Suprapubic skin (tissue), 4 donors: Measurements from ENCODE around the gene TOR1AIP2. TPM values are rescaled to one million over a fixed set of nuclear protein-coding genes. Genes with fewer than 3 reads are reported as not detected.

Source experiments
- DNase-seq, 2 donors: peaks; one replicate each; pipeline ENCODE4 v3.0.0-alpha.2; 2019; ENCODE audit warnings: low spot score in 2 of 2
- H3K27ac ChIP-seq: fragments of 200-600 bp; sonication (generic); one replicate; pipeline ENCODE4 v1.5.1; 2019
- H3K27me3 ChIP-seq: fragments of 200-600 bp; sonication (generic); one replicate; pipeline ENCODE4 v1.5.1; 2019
- H3K36me3 ChIP-seq: fragments of 200-600 bp; sonication (generic); one replicate; pipeline ENCODE4 v1.5.1; 2019
- H3K4me1 ChIP-seq: fragments of 200-600 bp; sonication (generic); one replicate; pipeline ENCODE4 v1.5.1; 2019
- H3K4me3 ChIP-seq: fragments of 200-600 bp; sonication (generic); one replicate; pipeline ENCODE4 v1.5.1; 2019; ENCODE audit warnings: mild to moderate bottlenecking
- H3K9me3 ChIP-seq: fragments of 200-600 bp; sonication (generic); one replicate; pipeline ENCODE4 v1.5.1; 2019
- EP300 ChIP-seq: sonication (generic); formaldehyde crosslinking; IDR thresholded peaks from one replicate; pipeline ENCODE4 v1.6.1; 2017; ENCODE audit warnings: antibody characterized with exemption
- POLR2A ChIP-seq, 2 donors: fragments of 450-650 bp; IDR thresholded peaks; one replicate each; pipeline ENCODE4 v1.6.1; 2017; ENCODE audit warnings: antibody characterized with exemption in 2 of 2, mild to moderate bottlenecking in 2 of 2, moderate library complexity in 2 of 2
- POLR2AphosphoS5 ChIP-seq, 3 donors: sonication (generic); formaldehyde crosslinking; IDR thresholded peaks; one replicate each; pipeline ENCODE4 v1.6.1; 2017; ENCODE audit warnings: antibody characterized with exemption in 3 of 3
- WGBS: methylation state at CpG from one replicate; pipeline ENCODE4 v1.1.5; 2018; 5-methylcytosine and 5-hydroxymethylcytosine counted together
- total RNA-seq, 4 donors: library from RNA; depleted of rRNA; stranded (reverse); fragments of >200 nt; gene quantifications; one replicate each; pipeline ENCODE4 v1.1.0, GENCODE V29; 2016
- TF ChIP-seq, protein P1 (sequence below), 2 donors: fragments of 200-600 bp in 1 of 2; fragments of 450-650 bp in 1 of 2; sonication (generic) in 1 of 2; IDR thresholded peaks; one replicate each; pipeline ENCODE4 v1.5.1; 2016 to 2019; ENCODE audit warnings: antibody characterized with exemption in 2 of 2, mild to moderate bottlenecking in 1 of 2, moderate library complexity in 1 of 2

The TOR1AIP2 gene
- total RNA-seq, 4 donors from 2014 or later, result 68.0 to 91.5 (median 78.3) TPM

DNA sequence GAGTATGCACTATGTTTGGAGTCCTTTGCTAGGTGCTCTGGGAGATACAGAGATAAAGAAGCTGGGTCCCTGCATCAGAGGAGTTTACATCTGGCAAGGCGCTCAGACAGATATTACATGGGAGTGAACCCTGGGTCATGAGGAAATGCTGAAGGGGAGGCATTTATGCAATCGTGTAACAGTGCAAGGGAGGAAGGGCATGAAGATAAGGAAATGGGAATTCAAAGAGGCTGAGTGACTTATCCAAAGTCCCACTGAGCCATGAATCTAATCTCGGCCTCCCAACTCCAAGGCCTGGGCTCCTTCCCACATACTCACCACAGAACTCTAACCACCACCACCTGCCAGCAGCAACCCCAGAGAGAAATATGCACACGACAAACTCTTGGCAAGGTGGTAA, 82.9 kb downstream of the TOR1AIP2 start:
- no peak for DNase-seq
- Histone ChIP-seq H3K36me3 (no peaks in the 10 kb centered on the region), H3K9me3 (no peaks in the 10 kb centered on the region), H3K27ac (no peak overlapping the region), H3K27me3 (no peaks in the 10 kb centered on the region), H3K4me1 (no peaks in the 10 kb centered on the region), H3K4me3 (no peak overlapping the region)
- TF ChIP-seq POLR2AphosphoS5 (IDR thresholded peaks at IDR 0.05), result no peak
- TF ChIP-seq, protein P1, sequence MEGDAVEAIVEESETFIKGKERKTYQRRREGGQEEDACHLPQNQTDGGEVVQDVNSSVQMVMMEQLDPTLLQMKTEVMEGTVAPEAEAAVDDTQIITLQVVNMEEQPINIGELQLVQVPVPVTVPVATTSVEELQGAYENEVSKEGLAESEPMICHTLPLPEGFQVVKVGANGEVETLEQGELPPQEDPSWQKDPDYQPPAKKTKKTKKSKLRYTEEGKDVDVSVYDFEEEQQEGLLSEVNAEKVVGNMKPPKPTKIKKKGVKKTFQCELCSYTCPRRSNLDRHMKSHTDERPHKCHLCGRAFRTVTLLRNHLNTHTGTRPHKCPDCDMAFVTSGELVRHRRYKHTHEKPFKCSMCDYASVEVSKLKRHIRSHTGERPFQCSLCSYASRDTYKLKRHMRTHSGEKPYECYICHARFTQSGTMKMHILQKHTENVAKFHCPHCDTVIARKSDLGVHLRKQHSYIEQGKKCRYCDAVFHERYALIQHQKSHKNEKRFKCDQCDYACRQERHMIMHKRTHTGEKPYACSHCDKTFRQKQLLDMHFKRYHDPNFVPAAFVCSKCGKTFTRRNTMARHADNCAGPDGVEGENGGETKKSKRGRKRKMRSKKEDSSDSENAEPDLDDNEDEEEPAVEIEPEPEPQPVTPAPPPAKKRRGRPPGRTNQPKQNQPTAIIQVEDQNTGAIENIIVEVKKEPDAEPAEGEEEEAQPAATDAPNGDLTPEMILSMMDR (IDR thresholded peaks at IDR 0.05), result no peak
- TF ChIP-seq POLR2A (IDR thresholded peaks at IDR 0.05), result no peak
- no peak for TF ChIP-seq EP300
- 52% methylated on average over 4 of the region's 4 CpGs for WGBS

DNA sequence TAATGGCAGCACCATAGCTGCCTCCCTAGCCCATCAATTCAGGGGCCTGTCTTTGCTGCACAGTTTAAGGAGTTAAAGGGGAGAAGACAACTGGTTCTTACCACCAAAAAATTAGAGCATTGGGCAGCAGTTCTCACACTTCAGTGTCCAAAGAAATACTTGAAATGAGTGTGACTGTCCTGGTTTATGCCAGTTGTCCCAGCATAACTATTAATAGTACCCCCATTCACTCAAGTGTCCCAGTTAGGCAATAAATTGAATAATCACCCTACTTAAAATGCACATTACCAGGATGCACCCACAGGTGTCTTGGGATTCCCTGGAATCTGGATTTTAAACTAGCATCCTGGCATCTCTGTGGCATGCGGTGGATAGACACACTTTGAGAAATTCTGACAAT, 83.5 kb downstream of the TOR1AIP2 start:
- no peaks in the 10 kb centered on the region for H3K36me3 ChIP-seq
- WGBS, result 88% methylated on average over 1 of the region's 1 CpG
- no peak overlapping the region for H3K4me3 ChIP-seq
- TF ChIP-seq, protein P1 (IDR thresholded peaks at IDR 0.05), result no peak
- TF ChIP-seq EP300 (no peak), POLR2A (IDR thresholded peaks at IDR 0.05) (no peak), POLR2AphosphoS5 (IDR thresholded peaks at IDR 0.05) (no peak)
- H3K4me1 ChIP-seq, result no peaks in the 10 kb centered on the region
- no peak for DNase-seq
- no peaks in the 10 kb centered on the region for H3K27me3 ChIP-seq
- H3K27ac ChIP-seq, result no peak overlapping the region
- H3K9me3 ChIP-seq, result no peaks in the 10 kb centered on the region

DNA sequence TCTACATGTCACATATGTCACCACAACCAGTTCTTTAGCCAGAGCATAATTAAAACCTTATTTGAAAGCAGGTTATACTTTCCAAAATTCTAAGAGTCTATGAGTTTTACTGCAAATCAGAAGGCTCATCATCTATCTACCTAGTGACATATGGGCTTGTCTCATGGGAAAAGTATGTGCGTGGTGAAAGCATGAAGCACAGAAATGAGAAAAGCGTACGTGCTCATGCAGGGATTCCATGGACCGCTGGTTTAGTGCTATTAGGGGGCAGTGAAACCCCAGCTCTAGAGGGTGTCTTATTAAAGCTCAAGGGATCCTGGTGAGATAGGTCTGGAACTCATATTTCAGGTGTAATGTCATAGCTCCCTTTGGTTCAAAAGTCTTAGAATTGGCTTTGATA, 84.3 kb downstream of the TOR1AIP2 start:
- no peak overlapping the region for H3K27ac ChIP-seq
- TF ChIP-seq POLR2AphosphoS5 (IDR thresholded peaks at IDR 0.05) (no peak), POLR2A (IDR thresholded peaks at IDR 0.05) (no peak), EP300 (no peak)
- TF ChIP-seq, protein P1 (IDR thresholded peaks at IDR 0.05), result no peak
- H3K9me3 ChIP-seq, result no peaks in the 10 kb centered on the region
- peaks cover 4% of the 10 kb centered on the region for H3K27me3 ChIP-seq
- no peaks in the 10 kb centered on the region for H3K36me3 ChIP-seq
- H3K4me1 ChIP-seq, result no peaks in the 10 kb centered on the region
- WGBS, result 69% methylated on average over 4 of the region's 4 CpGs
- no peak overlapping the region for H3K4me3 ChIP-seq
- DNase-seq, result no peak

Other genes with a start within 250 kb of the TOR1AIP2 start
- gene FAM163A, start 134.5 kb downstream of the TOR1AIP2 start, total RNA-seq, result under 1 TPM in 1 of 4 donors, not detected in 3; 0.29 TPM
- gene TOR1AIP1, start 4.5 kb upstream of the TOR1AIP2 start, total RNA-seq, result 10 to 100 TPM; 37.8 to 56.7 (median 47.9) TPM
- 10 to 100 TPM; 60.5 to 90.2 (median 68.4) TPM for gene CEP350, start 77.0 kb upstream of the TOR1AIP2 start, total RNA-seq